HepG2 (cell line): ENCODE measurements around the gene PTPRH. TPM values are rescaled to one million over a fixed set of nuclear protein-coding genes. Genes with fewer than 3 reads are reported as not detected.
A peak's percentile ranks its signal among the peaks of the same experiment; 100 is the strongest.

ENCODE experiments used
- HDAC1 ChIP-seq: sonication (generic); formaldehyde crosslinking; IDR thresholded peaks from 2 replicates; pipeline ENCODE4 v1.5.1; 2020; ENCODE audit warnings: mild to moderate bottlenecking, missing genetic modification reagents
- IRX3 ChIP-seq: sonication (generic); formaldehyde crosslinking; IDR thresholded peaks from 2 replicates; pipeline ENCODE4 v1.8.1; 2023; ENCODE audit warnings: mild to moderate bottlenecking, low read depth, missing genetic modification reagents, borderline replicate concordance
- MYC ChIP-seq: sonication (generic); formaldehyde crosslinking; IDR thresholded peaks from 2 replicates; pipeline ENCODE4 v1.9.0; 2021; ENCODE audit warnings: missing genetic modification reagents, borderline replicate concordance
- NFIB ChIP-seq: sonication (generic); formaldehyde crosslinking; IDR thresholded peaks from 2 replicates; pipeline ENCODE4 v1.9.0; 2021; ENCODE audit warnings: missing genetic modification reagents, mild to moderate bottlenecking, borderline replicate concordance
- PITX1 ChIP-seq: sonication (generic); formaldehyde crosslinking; IDR thresholded peaks from 2 replicates; pipeline ENCODE4 v1.5.1; 2020; ENCODE audit warnings: mild to moderate bottlenecking, missing genetic modification reagents
- SAP130 ChIP-seq: IDR thresholded peaks from 2 replicates; pipeline ENCODE4 v1.6.1; 2016; ENCODE audit warnings: low read depth
- SMAD3 ChIP-seq: sonication (generic); formaldehyde crosslinking; IDR thresholded peaks from 2 replicates; pipeline ENCODE4 v1.4.0; 2020; ENCODE audit warnings: missing genetic modification reagents
- TFDP2 ChIP-seq: sonication (generic); formaldehyde crosslinking; IDR thresholded peaks from 2 replicates; pipeline ENCODE4 v1.4.0; 2020; ENCODE audit warnings: missing genetic modification reagents
- THAP11 ChIP-seq: IDR thresholded peaks from 2 replicates; pipeline ENCODE4 v1.6.1; 2016; ENCODE audit warnings: missing biosample characterization, missing genetic modification reagents
- ZFAT ChIP-seq: sonication (generic); formaldehyde crosslinking; conservative IDR thresholded peaks from 2 replicates; pipeline ENCODE4 v1.8.1; 2023; ENCODE audit warnings: missing genetic modification reagents, inconsistent platforms
- ZNF12 ChIP-seq: sonication (generic); formaldehyde crosslinking; IDR thresholded peaks from 2 replicates; pipeline ENCODE4 v1.5.0; 2020; ENCODE audit warnings: missing genetic modification reagents
- ZNF282 ChIP-seq: fragments of 450-650 bp; IDR thresholded peaks from 2 replicates; pipeline ENCODE4 v1.6.1; 2018; ENCODE audit not compliant: partially characterized antibody
- ZNF329 ChIP-seq: sonication (generic); formaldehyde crosslinking; IDR thresholded peaks from 2 replicates; pipeline ENCODE4 v1.9.0; 2021; ENCODE audit warnings: low read depth, mild to moderate bottlenecking, missing genetic modification reagents
- ZNF331 ChIP-seq: sonication (generic); formaldehyde crosslinking; IDR thresholded peaks from 2 replicates; pipeline ENCODE4 v1.4.0; 2020; ENCODE audit warnings: missing genetic modification reagents
- ZNF460 ChIP-seq: sonication (generic); formaldehyde crosslinking; IDR thresholded peaks from 2 replicates; pipeline ENCODE4 v1.5.1; 2020; ENCODE audit warnings: missing genetic modification reagents, mild to moderate bottlenecking, borderline replicate concordance
- ZNF605 ChIP-seq: sonication (generic); formaldehyde crosslinking; IDR thresholded peaks from 2 replicates; pipeline ENCODE4 v1.8.0; 2022; ENCODE audit warnings: mild to moderate bottlenecking, missing genetic modification reagents
- ZNF629 ChIP-seq: sonication (generic); formaldehyde crosslinking; conservative IDR thresholded peaks from 2 replicates; pipeline ENCODE4 v1.5.0; 2020; ENCODE audit warnings: missing genetic modification reagents
- polyA plus RNA-seq, 8 experiments: library from polyadenylated mRNA; depleted of rRNA in 3 of 8; stranded (reverse) in 7 of 8; unstranded in 1 of 8; fragments of >200 nt; fragmentation: Illumina TruSeq in 4 of 8; extraction: Trizol in 4 of 8; gene quantifications; 2 replicates each; pipeline versions ENCODE4 v1.2.1 to v1.2.3, GENCODE V29; 2011 to 2016; ENCODE audit warnings: low read depth in 4 of 8, missing spikeins in 1 of 8, mixed read lengths in 1 of 8; ENCODE audit not compliant: insufficient read depth in 1 of 8
- total RNA-seq, 5 experiments: library from RNA; depleted of rRNA; stranded (reverse); fragments of >200 nt; fragmentation: Illumina TruSeq; extraction: Trizol; gene quantifications; 2 replicates each; pipeline ENCODE4 v1.2.3, GENCODE V29; 2016; ENCODE audit warnings: low read depth in 1 of 5
- TF ChIP-seq, protein P1 (sequence below): sonication (generic); formaldehyde crosslinking; IDR thresholded peaks from 2 replicates; pipeline ENCODE4 v1.8.0; 2022; ENCODE audit warnings: missing genetic modification reagents, mild to moderate bottlenecking, inconsistent platforms, borderline replicate concordance

Gene PTPRH
- total and polyA plus RNA-seq, 2 of the 13 experiments (the other 11 are each of a cell fraction or from before 2014, with no cell fraction given) = 14.7 to 125 TPM

DNA sequence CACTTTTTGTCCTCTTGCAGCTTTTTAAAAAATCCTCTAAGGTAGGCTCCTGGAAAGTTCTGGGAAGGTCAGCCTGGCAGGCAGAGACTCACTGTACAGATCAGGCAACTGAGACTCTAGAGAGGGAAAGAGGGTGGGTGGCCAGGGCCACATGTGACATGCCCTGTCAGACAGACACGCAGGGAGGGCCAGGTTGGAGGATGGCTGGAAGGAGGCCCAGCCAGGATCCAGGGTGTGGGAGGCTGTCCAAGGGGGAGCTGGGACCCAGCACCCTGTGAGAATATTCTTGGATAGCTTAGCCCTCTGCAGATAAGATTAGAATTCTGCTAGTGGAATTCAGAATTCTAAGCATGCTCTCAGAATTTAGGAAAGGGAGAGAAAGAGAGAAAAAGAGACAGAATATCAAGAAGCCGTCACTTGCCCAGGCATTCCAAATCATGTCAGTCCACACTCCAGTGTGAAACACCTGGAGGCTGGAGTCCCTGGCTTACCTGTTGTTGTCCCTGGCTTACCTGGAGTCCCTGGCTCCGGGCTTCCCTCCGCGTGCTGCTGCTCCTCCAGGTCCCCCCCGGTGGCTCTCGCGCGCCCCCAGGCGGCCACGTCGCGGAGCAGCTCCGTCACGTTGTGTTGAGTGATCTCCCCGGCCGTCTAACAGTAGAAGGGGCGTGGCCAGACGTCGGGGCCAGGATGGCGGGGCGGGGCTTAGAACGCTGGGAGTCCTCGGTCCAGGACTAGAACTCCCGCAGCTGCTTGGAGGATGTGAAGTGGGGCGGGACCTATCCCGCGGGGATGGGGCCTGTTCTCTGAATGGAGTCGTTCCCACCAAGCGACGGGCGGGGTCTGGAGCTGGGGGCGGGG lies 48.9 kb downstream of the PTPRH start (continued):
- TF ChIP-seq ZNF282 (no peak), THAP11 (peak; percentile 59; the same call in 1 of the 2 replicates), IRX3 (CRISPR knock-in tag) (no peak), TFDP2 (no peak), ZFAT (CRISPR knock-in tag) (no peak), SMAD3 (CRISPR knock-in tag) (0 out of 2 replicates have a peak, but pooled peaks have one; percentile 54), ZNF329 (CRISPR knock-in tag) (no peak), MYC (peak; percentile 79; the same call in 1 of the 2 replicates), NFIB (CRISPR knock-in tag) (no peak), SAP130 (CRISPR knock-in tag) (peak; percentile 43), ZNF629 (CRISPR knock-in tag) (no peak), ZNF460 (CRISPR knock-in tag) (no peak), ZNF331 (peak; percentile 26; the same call in 1 of the 2 replicates), HDAC1 (CRISPR knock-in tag) (peak; percentile 29; the same call in 1 of the 2 replicates), ZNF605 (CRISPR knock-in tag) (no peak), ZNF12 (no peak), PITX1 (CRISPR knock-in tag) (0 out of 2 replicates have a peak, but pooled peaks have one; percentile 30)
- TF ChIP-seq, protein P1, sequence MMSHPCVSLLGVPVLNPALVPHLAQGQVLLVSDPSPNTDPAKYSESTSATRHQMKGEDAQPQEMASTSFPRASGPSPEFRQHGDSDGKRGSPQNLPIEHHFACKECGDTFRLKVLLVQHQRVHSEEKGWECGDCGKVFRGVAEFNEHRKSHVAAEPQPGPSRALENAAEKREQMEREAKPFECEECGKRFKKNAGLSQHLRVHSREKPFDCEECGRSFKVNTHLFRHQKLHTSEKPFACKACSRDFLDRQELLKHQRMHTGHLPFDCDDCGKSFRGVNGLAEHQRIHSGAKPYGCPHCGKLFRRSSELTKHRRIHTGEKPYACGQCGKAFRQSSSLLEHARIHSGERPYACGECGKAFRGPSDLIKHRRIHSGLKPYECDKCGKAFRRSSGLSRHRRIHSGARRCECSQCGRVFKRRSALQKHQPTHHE (CRISPR knock-in tag) = no peak
